ENCODE measurements around the gene DNHD1. TPM values are rescaled to one million over a fixed set of nuclear protein-coding genes. Genes with fewer than 3 reads are reported as not detected.

The DNHD1 gene
- total and polyA plus RNA-seq, 2 donors = 3.4 to 21.6 TPM

DNA sequence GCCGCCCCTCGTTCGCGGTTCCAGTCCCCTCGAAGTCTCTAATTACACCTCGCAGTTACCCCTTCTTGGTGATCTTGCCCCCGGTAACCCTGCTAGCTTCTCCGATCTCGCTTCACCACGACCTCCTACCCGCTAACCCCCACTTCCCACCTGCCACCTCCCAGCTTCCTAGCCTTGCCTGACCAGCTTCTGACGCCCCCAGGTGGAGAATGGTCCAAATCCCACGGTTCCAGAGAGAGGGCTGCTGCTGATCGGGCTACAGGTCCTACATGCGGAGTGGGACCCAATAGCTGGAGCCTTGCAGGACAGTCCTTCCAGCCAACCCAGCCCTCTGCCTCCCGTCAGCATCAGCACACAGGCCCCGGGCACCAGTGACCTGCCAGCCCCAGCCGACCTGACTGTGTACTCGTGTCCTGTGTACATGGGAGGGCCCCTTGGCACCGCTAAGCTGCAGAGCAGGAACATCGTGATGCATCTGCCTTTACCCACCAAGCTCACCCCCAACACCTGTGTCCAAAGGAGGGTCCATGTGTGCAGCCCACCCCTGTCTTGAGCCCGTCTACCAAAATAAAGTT is 74.4 kb downstream of the DNHD1 start:
- Histone ChIP-seq H3K9me3 (ENCODE audit: control insufficient read depth in 2 of 2, insufficient read depth in 1 of 2, low read length in 1 of 2) (peaks cover 0 to 8% of the 10 kb centered on the region in 2 donors), H3K4me3 (ENCODE audit: low read length in 2 of 2) (no peak overlapping the region), H3K27me3 (ENCODE audit: control insufficient read depth in 2 of 2, insufficient read depth in 1 of 2, low read length in 1 of 2) (no peaks in the 10 kb centered on the region), H3K27ac (ENCODE audit: low read depth in 1 of 2, low read length in 1 of 2) (no peak overlapping the region), H3K4me1 (ENCODE audit: control insufficient read depth in 2 of 2, insufficient read depth in 2 of 2, low read length in 2 of 2) (peaks cover 0 to 3% of the 10 kb centered on the region in 2 donors), H3K36me3 (ENCODE audit: control insufficient read depth in 2 of 2, insufficient read depth in 2 of 2, low read length in 1 of 2) (peaks cover 0 to 5% of the 10 kb centered on the region in 2 donors)
- WGBS = 96% methylated on average over 22 of the region's 22 CpGs
- no peak for DNase-seq (ENCODE audit: low read depth in 6 of 9, low spot score in 9 of 9)

DNA sequence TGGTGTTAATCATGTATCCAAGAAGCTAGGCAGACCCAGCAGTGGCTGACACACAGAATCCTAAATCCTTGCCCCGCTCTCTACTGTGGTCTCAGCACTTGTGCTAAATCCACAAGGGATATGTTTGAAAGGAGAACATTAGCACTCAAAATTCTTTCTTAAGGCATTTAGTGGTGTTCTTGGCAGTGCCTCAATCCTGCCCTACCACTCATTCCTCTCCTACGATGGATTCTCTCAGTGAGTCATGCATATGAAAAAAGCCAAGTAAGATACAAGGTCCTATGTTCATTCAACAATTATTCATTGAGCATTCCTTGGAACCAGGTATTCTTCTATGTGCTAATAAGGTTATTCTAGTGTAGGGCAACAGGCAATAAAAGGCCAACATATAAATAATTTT is 75.1 kb downstream of the DNHD1 start:
- DNase-seq (ENCODE audit: low read depth in 6 of 9, low spot score in 9 of 9) = no peak
- no peak overlapping the region for H3K27ac ChIP-seq (ENCODE audit: low read depth in 1 of 2, low read length in 1 of 2)
- peaks cover 0 to 8% of the 10 kb centered on the region in 2 donors for H3K9me3 ChIP-seq (ENCODE audit: control insufficient read depth in 2 of 2, insufficient read depth in 1 of 2, low read length in 1 of 2)
- WGBS = 96% methylated on average over 2 of the region's 2 CpGs
- peaks cover 0 to 3% of the 10 kb centered on the region in 2 donors for H3K4me1 ChIP-seq (ENCODE audit: control insufficient read depth in 2 of 2, insufficient read depth in 2 of 2, low read length in 2 of 2)
- H3K27me3 ChIP-seq (ENCODE audit: control insufficient read depth in 2 of 2, insufficient read depth in 1 of 2, low read length in 1 of 2) = no peaks in the 10 kb centered on the region
- peaks cover 0 to 5% of the 10 kb centered on the region in 2 donors for H3K36me3 ChIP-seq (ENCODE audit: control insufficient read depth in 2 of 2, insufficient read depth in 2 of 2, low read length in 1 of 2)
- no peak overlapping the region for H3K4me3 ChIP-seq (ENCODE audit: low read length in 2 of 2)

DNA sequence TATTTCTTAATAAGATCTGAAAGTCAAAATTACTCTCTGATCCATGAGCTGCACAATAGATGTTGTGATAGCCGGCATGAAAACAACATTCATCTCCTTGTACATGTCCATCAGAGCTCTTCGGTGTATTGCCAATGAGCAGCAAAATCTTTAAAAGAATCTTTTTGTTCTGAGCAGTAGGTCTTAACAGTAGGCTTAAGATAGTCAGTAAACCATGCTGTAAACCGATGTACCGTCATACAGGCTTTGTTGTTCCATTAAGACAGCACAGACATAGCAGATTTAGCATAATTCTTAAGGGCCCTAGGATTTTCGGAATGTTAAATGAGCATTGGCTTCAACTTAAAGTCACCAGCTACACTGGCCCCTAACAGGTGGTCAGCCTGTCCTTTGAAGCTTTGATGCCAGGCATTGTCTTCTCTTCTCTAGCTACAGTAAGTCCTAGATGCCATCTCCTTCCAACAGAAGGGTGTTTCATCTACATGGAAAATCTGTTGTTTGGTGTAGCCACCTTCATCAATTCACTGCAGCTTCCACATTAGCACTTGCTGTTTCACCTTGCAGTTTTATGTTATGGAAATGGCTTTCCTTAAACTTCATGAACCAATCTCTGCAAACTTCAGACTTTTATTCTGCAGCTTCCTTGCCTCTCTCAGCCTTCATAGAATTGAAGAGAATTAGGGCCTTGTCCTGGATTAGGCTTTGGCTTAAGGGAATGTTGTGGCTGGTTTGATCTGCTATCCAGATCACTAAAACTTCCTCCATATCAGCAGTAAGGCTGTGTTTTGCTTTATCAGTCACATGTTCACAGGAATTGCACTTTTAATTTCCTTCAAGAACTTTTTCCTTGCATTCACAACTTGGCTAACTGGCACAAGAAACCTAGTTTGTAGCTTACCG is 78.0 kb downstream of the DNHD1 start:
- Histone ChIP-seq H3K36me3 (ENCODE audit: control insufficient read depth in 2 of 2, insufficient read depth in 2 of 2, low read length in 1 of 2) (peaks cover 0 to 6% of the 10 kb centered on the region in 2 donors), H3K4me3 (ENCODE audit: low read length in 2 of 2) (no peak overlapping the region), H3K27ac (ENCODE audit: low read depth in 1 of 2, low read length in 1 of 2) (no peak overlapping the region), H3K4me1 (ENCODE audit: control insufficient read depth in 2 of 2, insufficient read depth in 2 of 2, low read length in 2 of 2) (no peaks in the 10 kb centered on the region), H3K9me3 (ENCODE audit: control insufficient read depth in 2 of 2, insufficient read depth in 1 of 2, low read length in 1 of 2) (peaks cover 0 to 8% of the 10 kb centered on the region in 2 donors), H3K27me3 (ENCODE audit: control insufficient read depth in 2 of 2, insufficient read depth in 1 of 2, low read length in 1 of 2) (no peaks in the 10 kb centered on the region)
- DNase-seq (ENCODE audit: low read depth in 6 of 9, low spot score in 9 of 9) = no peak
- 98% methylated on average over 6 of the region's 6 CpGs for WGBS

DNA sequence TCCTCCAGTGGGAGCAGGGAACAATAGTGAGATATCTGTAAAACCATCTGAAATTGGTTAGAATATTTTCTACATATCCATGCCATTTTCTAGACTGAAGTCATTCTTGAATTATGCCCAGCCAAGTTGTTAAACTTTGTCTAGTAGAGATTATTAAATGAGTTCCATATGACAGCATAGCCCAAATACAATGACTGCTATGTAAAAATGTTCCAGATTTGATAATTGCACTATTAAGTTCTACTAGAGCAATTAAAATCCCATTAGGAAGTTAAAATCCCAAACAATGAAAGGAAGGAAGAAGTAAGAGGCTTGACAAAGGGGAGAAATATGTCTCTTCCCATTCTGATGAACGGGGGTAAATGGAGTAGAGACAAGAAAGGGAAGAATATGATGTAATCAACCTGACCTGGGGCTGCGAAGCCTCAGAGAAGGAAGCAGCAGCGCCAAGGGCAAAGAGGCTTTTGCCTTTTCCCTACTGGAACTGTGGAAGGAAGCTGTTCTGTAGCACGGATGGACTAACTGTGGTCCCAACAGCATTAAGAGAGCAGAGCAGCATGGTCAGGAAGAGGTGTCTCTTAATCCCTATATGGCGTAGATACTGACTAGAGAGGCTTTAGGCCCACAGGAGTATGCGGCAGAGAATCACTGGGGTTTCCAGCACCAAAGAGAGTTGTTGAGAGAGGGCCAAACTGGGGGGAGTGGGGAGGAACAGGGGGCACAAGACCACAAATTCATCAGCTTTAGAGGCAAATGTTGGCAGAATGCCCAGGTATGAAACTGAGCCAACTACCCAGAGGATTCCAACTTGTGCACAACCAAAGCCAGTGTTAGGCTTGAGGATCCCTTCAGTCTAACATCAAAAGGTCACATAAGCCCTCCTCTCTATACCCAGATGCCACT is 79.6 kb downstream of the DNHD1 start:
- Histone ChIP-seq H3K4me1 (ENCODE audit: control insufficient read depth in 2 of 2, insufficient read depth in 2 of 2, low read length in 2 of 2) (no peaks in the 10 kb centered on the region), H3K27ac (ENCODE audit: low read depth in 1 of 2, low read length in 1 of 2) (no peak overlapping the region), H3K36me3 (ENCODE audit: control insufficient read depth in 2 of 2, insufficient read depth in 2 of 2, low read length in 1 of 2) (peaks cover 2 to 4% of the 10 kb centered on the region in 2 donors), H3K27me3 (ENCODE audit: control insufficient read depth in 2 of 2, insufficient read depth in 1 of 2, low read length in 1 of 2) (no peaks in the 10 kb centered on the region), H3K4me3 (ENCODE audit: low read length in 2 of 2) (no peak overlapping the region), H3K9me3 (ENCODE audit: control insufficient read depth in 2 of 2, insufficient read depth in 1 of 2, low read length in 1 of 2) (peaks cover 0 to under 1% of the 10 kb centered on the region in 2 donors)
- WGBS = 64% methylated on average over 6 of the region's 6 CpGs
- no peak for DNase-seq (ENCODE audit: low read depth in 6 of 9, low spot score in 9 of 9)

DNA sequence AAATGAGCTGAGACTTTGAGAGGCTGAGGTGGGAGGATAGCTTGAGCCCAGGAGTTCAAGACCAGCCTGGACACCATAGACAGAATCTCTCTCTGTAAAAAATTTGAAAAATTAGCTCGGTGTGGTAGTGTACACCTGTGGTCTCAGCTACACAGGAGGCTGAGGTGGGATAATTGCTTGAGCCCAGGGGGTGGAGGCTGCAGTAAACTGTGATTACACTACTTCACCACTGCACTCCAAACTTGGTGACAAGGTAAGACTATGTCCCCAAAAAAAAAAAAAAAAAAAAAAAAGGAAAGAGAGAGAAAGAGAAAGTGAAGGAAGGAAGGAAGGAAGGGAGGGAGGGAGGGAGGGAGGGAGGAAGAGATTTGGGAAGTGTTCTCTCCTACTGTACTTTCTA is 81.1 kb downstream of the DNHD1 start:
- H3K27ac ChIP-seq (ENCODE audit: low read depth in 1 of 2, low read length in 1 of 2) = no peak overlapping the region
- H3K4me1 ChIP-seq (ENCODE audit: control insufficient read depth in 2 of 2, insufficient read depth in 2 of 2, low read length in 2 of 2) = no peaks in the 10 kb centered on the region
- WGBS = 98% methylated on average over 1 of the region's 1 CpG
- no peaks in the 10 kb centered on the region for H3K27me3 ChIP-seq (ENCODE audit: control insufficient read depth in 2 of 2, insufficient read depth in 1 of 2, low read length in 1 of 2)
- no peak overlapping the region for H3K4me3 ChIP-seq (ENCODE audit: low read length in 2 of 2)
- H3K9me3 ChIP-seq (ENCODE audit: control insufficient read depth in 2 of 2, insufficient read depth in 1 of 2, low read length in 1 of 2) = no peaks in the 10 kb centered on the region
- no peak for DNase-seq (ENCODE audit: low read depth in 6 of 9, low spot score in 9 of 9)
- H3K36me3 ChIP-seq (ENCODE audit: control insufficient read depth in 2 of 2, insufficient read depth in 2 of 2, low read length in 1 of 2) = peaks cover 2 to 4% of the 10 kb centered on the region in 2 donors

DNA sequence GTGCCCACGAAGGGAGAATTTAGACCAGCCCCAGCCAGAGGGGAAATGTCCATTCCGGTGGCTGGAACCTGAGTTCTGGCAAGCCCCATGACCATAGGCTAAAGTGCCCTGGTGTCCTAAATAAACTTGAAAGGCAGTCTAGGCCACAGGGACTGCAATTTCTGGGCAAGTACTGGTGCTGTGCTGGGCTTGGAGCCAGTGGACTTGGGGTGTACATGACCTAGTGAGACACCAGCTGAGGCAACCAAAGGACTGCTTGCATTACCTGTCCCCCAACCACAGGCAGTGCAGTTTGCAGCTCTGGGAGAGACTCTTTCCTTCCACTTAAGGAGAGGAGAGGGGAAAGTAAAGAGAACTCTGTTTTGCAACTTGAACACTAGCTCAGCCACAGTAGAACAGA is 82.6 kb downstream of the DNHD1 start:
- Histone ChIP-seq H3K4me1 (ENCODE audit: control insufficient read depth in 2 of 2, insufficient read depth in 2 of 2, low read length in 2 of 2) (no peaks in the 10 kb centered on the region), H3K27me3 (ENCODE audit: control insufficient read depth in 2 of 2, insufficient read depth in 1 of 2, low read length in 1 of 2) (no peaks in the 10 kb centered on the region), H3K4me3 (ENCODE audit: low read length in 2 of 2) (no peak overlapping the region), H3K36me3 (ENCODE audit: control insufficient read depth in 2 of 2, insufficient read depth in 2 of 2, low read length in 1 of 2) (peaks cover 2 to 4% of the 10 kb centered on the region in 2 donors), H3K9me3 (ENCODE audit: control insufficient read depth in 2 of 2, insufficient read depth in 1 of 2, low read length in 1 of 2) (no peaks in the 10 kb centered on the region), H3K27ac (ENCODE audit: low read depth in 1 of 2, low read length in 1 of 2) (no peak overlapping the region)
- DNase-seq (ENCODE audit: low read depth in 6 of 9, low spot score in 9 of 9) = no peak
- WGBS = 97% methylated on average over 2 of the region's 2 CpGs

DNA sequence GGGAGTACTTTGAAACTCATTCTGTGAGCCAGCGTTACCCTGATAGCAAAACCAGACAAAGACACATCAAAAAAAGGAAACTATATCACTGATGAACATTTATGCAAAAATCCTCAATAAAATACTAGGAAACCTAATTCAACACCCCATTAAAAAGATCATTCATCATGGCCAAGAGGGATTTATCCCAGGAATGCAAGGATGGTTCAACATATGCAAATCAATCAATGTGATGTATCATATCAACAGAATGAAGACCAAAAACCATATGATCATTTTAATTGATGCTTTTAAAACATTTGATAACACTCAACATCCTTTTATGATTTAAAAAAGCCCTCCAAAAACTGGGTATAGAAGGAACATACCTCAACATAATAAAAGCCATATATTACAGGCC is 86.5 kb downstream of the DNHD1 start:
- WGBS = 97% methylated on average over 1 of the region's 1 CpG
- Histone ChIP-seq H3K9me3 (ENCODE audit: control insufficient read depth in 2 of 2, insufficient read depth in 1 of 2, low read length in 1 of 2) (peaks cover 0 to 2% of the 10 kb centered on the region in 2 donors), H3K27me3 (ENCODE audit: control insufficient read depth in 2 of 2, insufficient read depth in 1 of 2, low read length in 1 of 2) (no peaks in the 10 kb centered on the region), H3K27ac (ENCODE audit: low read depth in 1 of 2, low read length in 1 of 2) (no peak overlapping the region), H3K36me3 (ENCODE audit: control insufficient read depth in 2 of 2, insufficient read depth in 2 of 2, low read length in 1 of 2) (peaks cover 2 to 9% of the 10 kb centered on the region in 2 donors), H3K4me1 (ENCODE audit: control insufficient read depth in 2 of 2, insufficient read depth in 2 of 2, low read length in 2 of 2) (no peaks in the 10 kb centered on the region), H3K4me3 (ENCODE audit: low read length in 2 of 2) (no peak overlapping the region)
- no peak for DNase-seq (ENCODE audit: low read depth in 6 of 9, low spot score in 9 of 9)

DNA sequence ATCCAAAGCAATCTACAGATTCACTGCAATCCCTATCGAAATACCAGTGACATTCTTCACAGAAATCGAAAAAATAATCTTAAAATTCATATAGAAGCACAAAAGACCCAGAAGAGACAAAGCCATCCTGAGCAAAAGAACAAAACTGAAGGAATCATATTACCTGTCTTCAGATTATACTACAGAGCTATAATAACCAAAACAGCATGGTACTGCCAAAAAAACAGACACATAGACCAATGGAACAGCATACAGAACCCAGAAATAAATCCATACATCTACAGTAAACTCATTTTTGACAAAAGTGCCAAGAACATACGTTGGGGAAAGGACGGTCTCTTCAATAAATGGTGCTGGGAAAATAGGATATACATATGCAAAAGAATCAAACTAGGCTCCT is 87.4 kb downstream of the DNHD1 start:
- H3K4me1 ChIP-seq (ENCODE audit: control insufficient read depth in 2 of 2, insufficient read depth in 2 of 2, low read length in 2 of 2) = no peaks in the 10 kb centered on the region
- no peak overlapping the region for H3K4me3 ChIP-seq (ENCODE audit: low read length in 2 of 2)
- peaks cover 2 to 9% of the 10 kb centered on the region in 2 donors for H3K36me3 ChIP-seq (ENCODE audit: control insufficient read depth in 2 of 2, insufficient read depth in 2 of 2, low read length in 1 of 2)
- no peaks in the 10 kb centered on the region for H3K27me3 ChIP-seq (ENCODE audit: control insufficient read depth in 2 of 2, insufficient read depth in 1 of 2, low read length in 1 of 2)
- no peak for DNase-seq (ENCODE audit: low read depth in 6 of 9, low spot score in 9 of 9)
- no peak overlapping the region for H3K27ac ChIP-seq (ENCODE audit: low read depth in 1 of 2, low read length in 1 of 2)
- 95% methylated on average over 4 of the region's 4 CpGs for WGBS
- peaks cover 0 to 2% of the 10 kb centered on the region in 2 donors for H3K9me3 ChIP-seq (ENCODE audit: control insufficient read depth in 2 of 2, insufficient read depth in 1 of 2, low read length in 1 of 2)

Measured in thymus (tissue), 11 donors.